CD4-positive, alpha-beta T cell treated with Interleukin-15 for 1 hour (primary cell): ENCODE measurements around the gene IGSF23.
A peak's percentile ranks its signal among the peaks of the same experiment; 100 is the strongest.

Source experiments
- DNase-seq: peaks from one replicate; pipeline ENCODE4 v3.0.0-alpha.2; 2020

Gene IGSF23, protein sequence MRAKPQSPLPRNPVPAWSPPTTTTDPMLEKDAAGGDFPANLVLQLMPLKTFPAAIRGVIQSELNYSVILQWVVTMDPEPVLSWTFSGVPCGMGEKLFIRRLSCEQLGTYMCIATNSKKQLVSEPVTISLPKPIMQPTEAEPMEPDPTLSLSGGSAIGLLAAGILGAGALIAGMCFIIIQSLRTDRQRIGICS

DNA sequence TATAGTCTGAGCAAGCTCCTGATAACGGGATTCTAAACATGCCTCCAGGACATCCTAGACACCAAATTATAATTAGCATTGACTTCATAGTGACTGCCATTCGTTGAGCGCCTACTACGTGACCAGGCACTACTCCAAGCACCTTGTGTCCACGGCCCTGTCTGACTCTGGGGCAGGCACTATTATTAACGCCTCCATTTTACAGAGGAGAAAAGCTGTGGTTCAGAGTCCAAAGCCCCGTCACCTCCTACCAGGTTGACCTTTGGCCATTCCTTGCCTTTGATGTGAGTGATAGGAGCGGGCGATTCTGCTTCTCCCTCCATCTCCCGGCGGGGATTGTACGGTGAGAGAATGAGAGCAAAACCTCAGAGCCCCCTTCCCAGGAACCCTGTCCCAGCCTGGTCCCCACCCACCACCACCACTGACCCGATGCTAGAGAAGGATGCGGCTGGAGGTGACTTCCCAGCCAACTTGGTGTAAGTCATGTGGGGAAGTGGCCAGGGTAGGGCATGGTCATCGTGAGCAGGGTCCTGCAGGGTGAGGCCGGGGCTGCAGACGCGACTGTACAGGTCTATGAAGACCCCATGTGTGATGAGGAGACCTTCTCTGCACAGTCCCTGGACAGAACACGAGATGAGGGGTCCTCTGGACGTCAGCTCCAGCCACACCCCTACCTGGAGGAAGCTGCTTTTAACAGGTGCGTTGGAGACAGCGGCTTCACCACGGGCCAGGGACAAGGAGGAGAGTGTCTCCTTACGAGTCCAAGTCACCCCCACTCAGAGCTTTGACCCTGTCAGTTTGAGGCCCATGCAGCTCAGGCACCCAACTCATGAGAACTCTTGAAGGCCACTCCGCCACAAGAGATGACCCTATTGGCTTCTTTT is at the start of gene IGSF23:
Gene IGSF23 (plus strand): TSS at position 269 of the 884 bp plus-strand sequence. CDS start 83 bp downstream, at position 352.
- no peak for DNase-seq

DNA sequence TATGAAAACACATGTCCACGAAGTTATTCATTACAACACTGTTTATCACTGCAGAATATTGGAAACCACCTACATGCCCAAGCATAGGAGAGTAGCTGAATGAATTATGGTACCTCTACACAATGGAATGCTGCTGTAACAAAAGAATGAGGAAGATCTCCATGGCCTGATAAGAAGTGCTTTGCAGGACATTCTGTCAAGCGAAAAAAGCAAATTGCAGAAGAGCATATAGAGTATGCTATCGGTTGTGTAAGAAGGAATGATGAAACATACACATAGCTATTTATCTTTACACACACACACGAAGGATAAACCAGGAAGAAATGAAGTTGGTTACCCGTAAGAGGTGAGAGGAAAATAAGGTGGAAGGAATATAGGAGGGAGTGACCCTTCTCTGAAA is 46.4 kb upstream of the IGSF23 start:
- DNase-seq: no peak

DNA sequence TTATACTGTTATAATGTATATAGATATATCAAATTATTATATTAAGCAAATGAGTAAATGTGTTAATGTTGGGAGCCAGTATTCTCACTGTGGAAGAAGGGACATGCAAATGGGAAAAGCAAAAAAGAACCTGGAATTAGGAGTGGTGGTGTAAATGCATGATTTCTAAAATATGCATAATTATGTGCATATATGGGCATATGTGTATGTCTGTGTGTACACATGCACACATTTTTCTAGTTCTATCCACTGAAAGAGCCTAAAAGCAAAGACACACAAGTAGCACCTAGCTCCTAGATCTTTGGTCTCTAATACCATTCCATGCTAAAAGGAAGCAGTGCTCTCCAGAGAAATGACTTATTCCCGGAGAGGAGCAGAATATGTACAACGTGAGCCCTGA is 45.6 kb upstream of the IGSF23 start:
- no peak for DNase-seq

DNA sequence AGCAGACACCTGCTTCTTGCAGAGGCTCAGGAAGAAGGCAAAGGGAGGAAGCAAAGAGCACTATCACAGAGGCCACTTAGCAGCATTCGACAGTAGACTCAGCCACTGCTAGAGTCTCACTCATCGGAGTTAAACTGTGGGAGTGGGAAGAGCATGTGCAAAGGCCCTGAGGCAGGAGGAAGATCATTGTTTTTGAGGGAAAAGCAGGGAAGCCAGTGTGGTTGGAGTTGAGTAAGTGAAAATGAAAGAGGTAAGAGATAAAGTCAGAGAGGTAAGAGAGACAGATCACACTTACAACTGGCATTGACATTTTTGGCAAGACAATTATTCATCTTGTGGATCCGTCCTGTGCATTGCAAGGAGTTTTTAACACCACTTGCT is 42.8 kb upstream of the IGSF23 start:
- no peak for DNase-seq

DNA sequence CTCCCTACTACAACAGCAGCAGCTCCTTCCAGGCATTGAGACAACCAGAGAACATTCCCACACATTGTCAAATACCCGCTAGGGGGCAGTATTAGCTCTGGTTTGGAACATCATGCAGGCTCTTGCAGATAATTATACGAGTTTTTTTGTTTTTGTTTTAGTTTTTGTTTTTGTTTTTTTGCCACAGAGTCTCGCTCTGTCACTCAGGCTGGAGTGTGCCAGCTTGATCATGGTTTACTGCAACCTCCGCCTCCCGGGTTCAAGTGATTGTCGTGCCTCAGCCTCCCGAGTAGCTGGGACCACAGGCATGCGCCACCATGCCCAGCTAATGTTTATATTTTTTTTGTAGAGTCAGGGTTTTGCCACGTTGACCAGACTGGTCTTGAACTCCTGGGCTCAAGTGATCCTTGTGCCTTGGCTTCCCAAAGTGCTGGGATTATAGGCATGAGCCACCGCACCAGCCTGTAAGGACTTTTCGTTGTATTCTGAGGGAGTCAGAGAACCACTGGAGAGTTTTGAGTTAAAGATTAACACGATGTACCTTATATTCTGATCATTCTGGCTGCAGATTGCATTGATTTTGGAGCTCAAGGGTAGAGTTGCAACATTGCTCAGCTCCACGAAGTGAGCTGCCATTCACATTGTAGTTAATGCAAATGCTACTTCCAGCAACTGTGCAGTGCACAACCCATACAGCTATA is 42.2 kb upstream of the IGSF23 start:
- DNase-seq: peak; percentile 44

DNA sequence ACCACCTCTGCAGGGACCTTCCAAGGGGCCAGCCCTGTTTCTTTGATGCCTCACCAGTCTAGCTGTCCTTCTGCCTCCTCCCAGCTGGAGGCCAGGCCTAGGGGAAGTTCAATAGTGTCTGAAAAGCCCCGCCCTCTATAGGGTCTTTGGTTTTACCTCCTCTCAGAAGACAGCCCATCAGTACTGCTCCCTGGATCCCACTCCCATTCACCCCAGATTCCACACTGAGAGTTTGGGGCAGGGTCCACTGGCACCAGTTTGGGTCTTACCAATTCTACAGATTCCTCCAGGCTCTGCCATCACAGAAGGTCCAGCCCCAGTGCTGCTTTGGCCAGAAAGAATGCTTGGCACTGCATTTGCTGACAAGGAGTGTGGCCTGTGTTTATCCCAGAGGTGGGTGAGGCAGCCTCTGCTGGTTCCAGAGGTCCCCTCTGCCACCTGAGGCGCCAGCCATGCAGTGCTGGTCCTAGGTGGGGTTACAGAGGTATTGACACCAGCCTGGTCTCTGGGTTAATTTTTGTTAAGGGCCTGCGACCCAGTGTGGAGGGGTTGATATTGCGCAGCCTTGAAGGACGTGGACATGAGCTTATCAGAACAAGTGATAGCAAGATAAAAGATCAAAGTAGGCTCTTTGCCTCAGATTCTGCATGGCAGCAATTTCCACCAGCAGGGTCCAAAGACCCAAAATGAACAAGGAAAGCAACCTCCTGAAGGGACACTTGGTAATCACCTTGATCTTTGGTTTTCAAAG is 41.4 kb upstream of the IGSF23 start:
- no peak for DNase-seq

DNA sequence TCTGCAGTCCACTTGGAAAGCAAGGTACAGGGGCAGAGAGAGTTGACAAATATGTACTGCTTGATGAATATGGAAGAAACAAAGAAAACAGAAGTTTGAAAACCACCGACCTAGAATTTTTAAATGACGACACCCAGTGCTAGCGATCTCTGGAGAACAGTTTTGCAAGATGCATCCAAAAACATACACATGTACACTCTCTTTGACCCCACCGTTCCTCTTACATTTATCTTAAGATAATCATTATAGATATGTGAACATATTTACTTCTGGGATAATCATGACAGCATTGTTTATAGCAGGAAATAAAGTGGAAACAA is 40.8 kb upstream of the IGSF23 start:
- no peak for DNase-seq

DNA sequence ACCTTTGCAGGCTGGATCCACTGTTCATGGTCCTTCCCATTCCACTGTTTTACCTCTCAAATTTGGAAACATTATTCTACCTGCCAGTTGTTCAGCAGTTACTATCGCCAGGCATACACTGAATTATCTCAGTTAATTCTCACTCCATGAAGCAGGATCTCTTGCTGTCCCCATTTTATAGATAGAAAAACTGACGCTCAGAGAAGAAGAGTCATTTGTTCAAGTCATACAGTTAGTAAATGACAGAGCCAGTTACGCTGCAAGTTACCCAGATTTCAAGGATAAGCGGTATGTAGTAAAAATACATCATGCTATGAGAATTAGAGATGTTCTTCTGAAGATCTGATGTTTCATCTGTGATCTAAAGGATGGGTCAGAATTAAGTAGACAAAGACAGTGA is 40.2 kb upstream of the IGSF23 start:
- no peak for DNase-seq

DNA sequence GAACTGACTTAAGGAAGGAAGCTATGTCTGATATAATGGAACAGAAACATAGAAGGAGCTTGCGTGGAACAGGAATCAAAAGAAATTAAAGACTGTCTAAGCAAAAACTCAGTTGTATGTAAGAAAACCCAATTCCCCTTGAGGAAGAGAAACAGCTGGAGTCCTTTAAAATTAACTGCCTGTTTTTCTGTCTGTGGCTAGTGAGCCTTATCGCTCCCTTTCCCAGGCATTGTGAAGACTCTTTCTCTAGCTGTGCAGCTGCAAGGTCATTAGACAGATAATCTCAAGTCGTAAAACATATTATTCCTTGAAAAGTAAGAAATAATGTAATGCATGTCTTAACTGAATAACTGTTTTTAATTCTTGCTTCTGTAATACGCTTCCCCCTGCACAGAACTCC is 39.7 kb upstream of the IGSF23 start:
- no peak for DNase-seq

DNA sequence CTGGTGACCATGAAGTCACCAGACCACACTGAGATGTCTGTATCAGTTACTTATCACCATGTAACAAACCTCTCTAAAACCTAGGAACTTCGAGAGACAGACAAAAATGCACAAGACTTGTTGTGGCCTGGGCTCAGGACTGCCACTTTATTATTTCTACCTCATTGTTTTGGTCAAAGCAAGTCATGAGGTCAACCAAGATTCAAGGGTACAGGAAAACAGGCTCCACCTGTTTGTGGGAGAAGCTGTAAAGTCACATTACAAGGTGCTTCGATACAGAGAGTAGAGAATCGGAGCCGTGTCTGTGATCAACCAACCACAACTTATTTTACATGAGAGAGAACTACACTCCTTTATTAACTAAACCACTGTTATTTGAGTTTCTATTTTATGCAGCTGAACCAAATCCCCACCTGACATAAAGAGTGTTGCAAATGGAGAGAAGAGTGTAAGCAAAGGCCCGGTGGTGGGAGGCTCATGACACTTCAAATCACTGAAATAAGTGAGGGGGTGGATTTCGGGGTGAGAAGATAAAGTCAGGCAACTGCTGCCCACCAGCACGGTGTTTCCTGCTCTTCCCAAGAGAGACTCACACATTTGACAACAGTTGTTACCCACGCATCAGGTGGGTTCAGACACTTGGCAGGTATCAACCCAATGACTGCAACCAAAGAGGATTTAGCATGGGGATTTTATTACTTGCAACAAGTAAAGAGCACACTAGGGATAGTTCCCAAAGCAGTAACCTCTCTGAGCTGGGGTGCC is 39.0 kb upstream of the IGSF23 start:
- DNase-seq: no peak

DNA sequence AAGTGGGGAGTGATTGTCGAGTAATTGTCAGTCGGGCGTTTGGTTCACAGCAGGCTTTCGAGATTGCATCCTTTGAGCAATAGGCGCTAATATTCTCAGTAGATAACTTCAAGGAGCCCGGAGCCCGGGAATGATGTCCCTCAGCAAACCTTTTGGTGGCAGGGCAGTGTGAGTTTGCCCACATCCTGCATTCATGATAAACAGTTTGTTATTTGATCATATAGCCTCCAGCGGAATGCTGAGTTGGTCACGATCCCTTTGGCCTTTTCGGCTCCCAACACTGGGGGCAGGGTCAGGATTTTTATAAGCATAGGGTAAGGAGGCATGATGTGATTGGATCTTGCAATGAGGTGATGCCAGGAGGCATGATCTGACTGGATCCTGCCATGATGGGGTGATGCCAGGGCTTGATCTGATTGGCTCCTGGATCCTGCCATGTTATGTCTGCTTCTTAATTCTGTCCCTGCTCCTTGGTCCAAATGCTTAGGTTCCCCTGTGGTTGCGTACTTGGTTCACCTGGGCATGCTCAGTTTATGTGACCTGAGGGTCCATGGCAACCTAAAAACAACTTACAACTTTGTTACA is 38.2 kb upstream of the IGSF23 start:
- no peak for DNase-seq

DNA sequence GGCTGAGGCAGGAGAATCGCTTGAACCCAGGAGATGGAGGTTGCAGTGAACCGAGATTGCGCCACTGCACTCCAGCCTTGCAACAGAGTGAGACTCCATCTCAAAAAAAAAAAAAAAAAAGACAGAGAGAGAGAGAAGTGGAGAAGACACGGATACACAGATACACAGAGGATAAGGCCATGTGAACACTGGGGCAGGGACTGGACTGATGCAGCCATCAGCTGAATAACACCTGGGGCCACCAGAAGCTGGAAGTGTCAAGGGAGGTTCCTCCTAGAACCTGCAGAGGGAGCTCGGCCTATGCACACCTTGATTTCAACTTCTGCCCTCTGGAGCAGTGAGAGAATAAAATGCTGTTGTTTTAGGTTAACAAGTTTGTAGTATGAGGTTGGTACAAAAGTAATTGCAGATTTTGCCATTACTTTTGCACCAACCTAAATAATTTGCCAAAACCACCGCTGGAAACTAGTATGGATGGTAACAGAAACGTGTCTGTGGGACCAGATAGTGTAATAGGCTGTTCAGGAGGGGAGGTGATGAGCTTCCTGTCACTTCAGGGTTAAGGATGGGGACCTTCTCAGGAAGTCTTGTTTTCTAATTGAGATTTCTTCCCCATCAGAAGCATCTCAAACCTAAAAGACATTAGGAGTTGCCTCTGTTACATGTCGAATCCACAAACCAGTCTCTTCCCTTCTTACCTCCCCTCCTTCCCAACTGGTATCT is 36.4 kb upstream of the IGSF23 start:
- DNase-seq: no peak

DNA sequence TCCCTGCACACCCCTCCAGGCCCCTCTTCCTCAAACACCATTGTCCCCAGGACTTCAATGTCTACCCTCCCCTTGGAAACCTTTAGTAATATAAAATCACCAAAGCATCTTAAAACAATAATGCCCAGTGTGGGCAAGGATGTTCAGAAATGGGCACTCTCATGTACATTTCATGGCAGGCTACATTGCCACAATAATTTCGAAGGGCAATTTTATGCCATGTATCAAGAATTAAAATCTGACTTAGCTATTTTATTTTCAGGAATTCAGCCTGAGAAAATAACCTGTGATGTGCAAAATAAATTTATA is 35.8 kb upstream of the IGSF23 start:
- DNase-seq: no peak

DNA sequence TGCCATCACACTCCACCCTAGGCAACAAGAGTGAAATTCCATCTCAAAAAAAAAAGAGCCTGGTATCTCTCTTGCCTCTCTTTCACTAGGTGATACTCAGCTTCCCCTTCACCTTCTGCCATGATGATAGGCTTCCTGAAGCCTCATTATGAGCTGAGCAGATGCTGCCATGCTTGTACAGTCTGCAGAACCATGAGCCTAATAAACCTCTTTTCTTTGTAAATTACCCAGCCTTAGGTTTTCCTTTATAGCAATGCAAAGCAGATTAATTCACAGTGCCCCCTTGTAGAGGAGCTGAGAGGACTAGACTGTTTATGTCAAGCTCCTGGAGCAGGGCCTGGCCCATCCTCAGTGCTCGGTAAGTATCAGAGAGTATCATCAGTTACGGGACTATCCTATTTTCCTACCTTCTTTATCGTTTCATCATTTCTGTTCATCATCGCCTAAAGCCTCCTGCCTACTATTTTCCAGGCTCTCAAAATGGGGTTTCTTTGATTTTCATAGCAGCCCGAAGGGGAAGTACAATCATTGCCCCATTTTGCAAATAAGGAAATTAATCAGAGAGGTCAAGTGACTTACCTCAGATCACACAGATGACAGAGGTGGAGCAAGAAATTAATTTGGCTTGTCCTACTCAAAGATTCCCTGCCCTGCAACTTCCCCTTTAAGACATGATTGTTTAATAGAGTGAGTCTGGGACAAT is 33.5 kb upstream of the IGSF23 start:
- DNase-seq: no peak

DNA sequence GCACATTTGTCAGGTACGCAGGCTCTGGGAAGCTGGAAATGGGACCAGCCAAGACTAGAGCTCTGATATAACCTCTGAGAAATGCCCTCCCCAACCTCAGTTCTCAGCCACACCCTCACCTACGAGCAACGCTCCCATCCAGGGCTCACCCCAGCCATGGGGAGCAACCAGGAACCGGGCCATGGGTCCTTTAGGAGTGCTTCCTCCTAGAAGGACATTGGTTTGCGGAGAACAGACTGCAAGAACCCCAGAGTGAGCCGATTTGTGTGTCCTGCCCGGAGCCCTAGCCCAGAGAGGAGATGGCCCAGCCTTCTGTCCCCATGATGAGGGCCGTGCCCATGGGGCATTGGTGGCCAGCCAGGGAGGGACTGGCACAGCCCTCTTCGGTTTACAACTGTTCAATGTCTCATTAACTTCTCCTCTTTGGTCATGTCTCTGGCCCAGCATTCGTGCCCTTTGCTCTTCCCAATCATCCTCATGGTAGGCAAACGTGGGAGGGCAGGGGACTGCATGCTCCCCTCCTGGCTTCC is 32.9 kb upstream of the IGSF23 start:
- no peak for DNase-seq

DNA sequence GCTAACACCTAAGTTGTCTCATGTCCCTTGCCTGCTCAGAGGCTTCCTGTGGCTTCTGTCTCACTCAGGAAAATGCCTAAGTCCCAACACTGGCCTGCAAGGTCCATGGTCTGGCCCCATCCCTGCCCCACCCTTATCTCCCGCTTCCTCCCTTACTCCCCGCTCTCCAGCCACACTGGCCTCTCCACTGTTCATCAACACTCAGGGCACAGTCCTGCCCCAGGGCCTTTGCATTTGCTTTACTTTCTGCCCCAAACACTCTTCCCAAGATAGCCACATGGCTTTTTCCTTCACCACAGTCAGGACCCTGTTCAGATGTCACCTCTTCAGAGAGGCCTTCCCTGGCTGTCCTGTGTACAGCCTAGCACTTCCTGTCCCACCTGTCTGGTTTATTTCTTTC is 32.1 kb upstream of the IGSF23 start:
- no peak for DNase-seq

DNA sequence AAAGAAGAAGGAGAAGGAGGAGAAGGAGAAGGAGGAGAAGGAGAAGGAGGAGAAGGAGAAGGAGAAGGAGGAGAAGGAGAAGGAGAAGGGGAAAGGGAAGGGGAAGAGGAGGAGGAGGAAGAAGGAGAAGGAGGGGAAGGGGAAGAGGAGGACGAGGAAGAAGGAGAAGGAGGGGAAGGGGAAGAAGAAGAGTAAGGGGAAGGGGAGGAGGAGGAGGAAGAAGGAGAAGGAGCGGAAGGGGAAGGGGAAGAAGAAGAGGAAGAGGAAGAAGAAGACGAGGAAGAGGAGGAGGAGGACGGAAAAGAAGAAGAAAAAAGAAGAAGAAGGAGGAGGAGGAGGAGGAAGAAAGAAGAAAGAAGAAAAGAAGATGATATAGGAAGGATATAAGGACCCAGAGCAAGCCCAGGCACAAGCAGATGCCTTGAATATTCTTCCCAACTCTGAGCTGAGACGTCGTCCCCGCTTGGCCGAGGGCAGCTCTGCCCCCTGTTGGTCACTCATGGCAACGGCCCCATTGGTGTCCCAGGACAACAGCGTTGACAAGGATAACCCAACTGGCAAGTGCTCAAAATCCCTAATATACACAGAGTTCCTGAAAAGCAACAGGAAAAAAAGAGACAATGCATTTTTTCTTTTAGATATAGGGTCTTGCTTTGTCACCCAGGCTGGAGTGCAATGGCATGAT is 30.6 kb upstream of the IGSF23 start:
- DNase-seq: no peak

DNA sequence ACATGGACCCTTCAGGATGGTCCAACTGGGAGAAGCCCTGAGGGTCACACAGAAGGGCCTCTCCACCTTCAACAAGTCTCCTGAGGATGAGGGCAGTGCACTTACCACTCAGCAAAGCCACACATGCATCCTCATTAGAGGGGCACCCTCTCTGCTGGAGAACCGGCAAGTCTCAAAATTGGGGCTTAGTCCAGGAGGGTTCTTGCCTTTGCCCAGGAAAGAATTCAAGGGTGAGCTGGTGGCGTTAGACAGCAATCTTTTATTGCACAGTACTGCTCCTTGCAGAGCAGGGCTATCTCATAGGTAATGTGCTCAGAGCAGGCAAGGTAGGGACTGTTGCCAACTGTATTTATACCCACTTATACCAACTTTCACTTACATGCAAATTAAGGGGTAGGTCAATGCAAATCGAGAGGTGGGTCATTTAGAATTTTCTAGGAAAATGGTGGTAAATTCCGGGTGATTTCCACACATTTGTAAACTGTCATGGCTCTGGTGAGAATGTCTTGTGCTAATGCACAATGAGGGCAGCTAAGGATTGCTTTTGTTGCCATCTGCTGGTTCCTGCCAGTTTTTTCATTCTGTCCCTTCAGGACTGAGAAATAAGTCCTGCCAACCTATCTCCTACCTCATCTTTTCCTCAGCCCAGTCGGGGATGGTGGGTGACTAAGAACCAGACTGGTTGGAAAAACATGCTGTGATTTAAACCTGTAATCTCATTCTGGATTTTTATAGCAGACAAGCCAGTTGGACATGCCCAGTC is 27.8 kb upstream of the IGSF23 start:
- DNase-seq: no peak
